Cerebellar nuclear complex (tissue), 1 donor: ENCODE measurements around the gene TFPI.
"Not testable (repeated sequence)": the region's sequence is repeated elsewhere in the genome, so short reads cannot be mapped to it uniquely, and the experiment has no call there.

ENCODE experiments used
- DNase-seq, 2 experiments: peaks; one replicate each; lab custom pipeline; 2025; lab: John Stamatoyannopoulos, UW

The TFPI gene

DNA sequence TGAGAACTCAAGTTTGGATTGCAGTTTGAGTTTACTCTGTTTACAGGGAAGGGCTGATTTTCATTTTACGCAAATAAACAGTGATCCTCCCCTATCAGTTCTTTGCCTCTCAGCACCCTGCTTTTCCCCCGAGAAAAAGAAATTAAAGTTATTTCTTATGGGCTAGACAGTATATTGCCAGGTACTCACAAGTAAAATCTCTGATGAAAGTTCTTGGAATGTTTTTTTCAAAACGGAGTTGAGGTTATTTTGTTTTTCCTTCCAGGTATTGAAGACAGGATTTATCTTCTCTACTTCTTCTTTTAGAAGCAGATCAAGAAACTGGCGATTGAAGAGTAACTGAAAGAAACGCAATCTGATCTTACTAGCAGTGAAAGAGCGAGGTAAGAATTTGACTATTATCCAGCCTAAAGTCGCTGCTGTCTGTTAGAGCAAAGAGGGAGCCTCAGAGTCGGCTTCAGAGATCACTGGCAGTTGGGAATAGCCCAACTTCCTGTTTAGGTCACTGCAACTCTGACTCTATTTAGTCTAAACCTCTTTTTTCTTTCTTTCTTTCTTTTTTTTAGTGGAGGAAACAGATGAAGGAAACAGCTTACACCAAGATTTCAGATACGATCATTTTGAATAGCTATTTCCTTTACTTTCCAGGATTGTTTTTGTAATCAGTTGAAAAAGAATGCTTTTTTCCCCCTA lies at the start of gene TFPI:
Gene TFPI, minus strand, starts transcription at position 425 of the 693 bp plus-strand sequence. CDS start 50,667 bp downstream, outside the sequence.
- DNase-seq: no peak

DNA sequence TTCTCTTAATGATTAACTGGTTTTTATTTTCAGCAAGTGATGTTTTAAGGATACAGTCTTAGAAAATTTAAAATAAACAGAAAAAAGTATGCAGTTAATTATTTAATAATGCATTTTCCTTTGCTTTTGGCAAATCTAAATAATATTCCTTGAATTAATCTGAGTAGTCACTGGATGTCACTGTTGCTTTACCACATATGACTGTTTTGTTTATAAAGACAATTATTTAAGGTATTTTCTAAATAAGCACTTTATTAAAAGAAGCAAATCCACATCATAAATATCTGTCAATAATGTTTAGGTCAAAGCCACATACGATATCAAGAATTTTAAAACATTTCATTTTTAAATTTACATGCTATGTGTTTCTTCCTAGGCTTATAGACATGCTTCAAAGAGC lies 40.6 kb upstream of the TFPI start:
- no peak for DNase-seq

DNA sequence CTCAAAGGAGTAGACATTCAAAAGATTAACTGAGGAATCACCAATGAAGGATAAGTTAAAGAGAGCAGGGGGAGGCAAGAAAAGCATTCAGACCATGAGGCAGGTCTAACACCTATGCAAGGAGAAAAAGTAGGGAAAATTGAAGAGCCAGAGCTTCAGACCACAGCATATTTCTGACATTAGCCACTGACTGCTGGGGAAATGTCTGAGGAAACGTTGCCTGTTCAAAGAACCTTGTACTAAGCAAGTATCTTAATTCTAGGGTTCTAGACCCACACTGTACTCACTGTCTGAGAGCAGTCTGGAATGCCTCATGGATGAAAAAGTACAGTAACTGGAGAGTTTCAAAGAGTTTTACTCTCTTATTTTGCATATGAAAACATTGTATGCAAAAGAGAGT lies 39.5 kb upstream of the TFPI start:
- DNase-seq: no peak

DNA sequence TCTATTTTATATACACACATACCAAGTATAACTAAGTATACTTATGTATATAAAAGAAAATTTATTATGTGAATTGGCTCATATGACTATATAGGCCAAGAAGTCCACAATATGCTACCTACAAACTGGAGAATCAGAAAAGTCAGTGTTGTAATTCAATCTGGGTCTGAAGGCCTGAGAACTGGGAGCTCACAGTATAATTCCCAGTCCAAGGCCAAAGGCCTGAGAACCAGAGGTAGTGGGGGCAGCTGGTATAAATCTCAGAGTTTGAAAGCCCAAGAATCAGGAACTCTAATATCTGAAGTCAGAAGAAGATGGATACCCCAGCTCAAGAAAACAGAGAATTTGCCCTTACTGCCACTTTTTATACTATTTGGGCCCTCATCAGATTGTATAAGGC lies 38.9 kb upstream of the TFPI start:
- DNase-seq: no peak

DNA sequence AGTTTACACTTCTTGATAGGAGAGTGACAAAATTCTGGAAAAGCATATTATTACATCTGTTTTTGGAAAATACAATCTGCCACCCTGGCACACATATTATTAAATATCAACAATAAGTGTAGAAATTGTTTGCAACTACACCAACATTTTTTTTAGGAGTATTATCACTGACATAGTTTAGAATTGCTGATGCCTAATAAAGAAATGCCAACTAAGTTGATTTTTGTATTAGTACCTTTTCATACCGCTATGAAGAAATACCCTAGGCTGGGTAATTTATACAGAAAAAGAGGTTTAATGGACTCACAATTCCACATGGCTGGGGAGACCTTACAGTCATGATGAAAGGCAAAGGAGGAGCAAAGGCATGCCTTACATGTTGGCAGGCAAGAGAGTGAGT lies 35.9 kb upstream of the TFPI start:
- DNase-seq: no peak

DNA sequence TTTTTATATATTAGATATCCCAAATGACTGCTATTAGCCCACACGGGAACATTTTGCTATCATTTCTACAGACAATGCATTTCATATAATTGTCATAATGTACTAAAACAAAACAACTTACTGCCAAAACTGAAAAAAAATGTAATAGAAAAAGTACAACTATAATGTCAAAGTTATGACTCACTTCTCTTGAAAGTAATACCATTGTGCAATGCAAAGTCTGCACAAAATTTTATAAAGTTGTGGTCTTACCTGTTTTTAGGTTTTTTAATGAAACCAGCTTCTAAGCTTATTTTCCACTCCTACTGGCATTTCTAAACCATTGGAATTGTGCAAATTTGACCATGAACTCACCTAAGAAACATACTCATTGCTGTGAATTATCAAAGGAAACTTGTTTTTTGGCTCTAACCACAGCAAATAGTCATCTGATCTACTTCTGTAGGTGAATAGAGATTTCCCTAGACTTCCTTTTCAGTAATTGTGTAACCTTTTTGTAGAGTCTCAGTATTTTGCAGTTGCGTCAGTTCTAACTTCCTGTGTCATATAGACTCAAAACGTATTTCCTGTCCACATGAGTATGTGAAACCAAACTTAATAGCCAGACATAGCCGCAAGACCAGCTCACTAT lies 31.9 kb upstream of the TFPI start:
- no peak for DNase-seq

DNA sequence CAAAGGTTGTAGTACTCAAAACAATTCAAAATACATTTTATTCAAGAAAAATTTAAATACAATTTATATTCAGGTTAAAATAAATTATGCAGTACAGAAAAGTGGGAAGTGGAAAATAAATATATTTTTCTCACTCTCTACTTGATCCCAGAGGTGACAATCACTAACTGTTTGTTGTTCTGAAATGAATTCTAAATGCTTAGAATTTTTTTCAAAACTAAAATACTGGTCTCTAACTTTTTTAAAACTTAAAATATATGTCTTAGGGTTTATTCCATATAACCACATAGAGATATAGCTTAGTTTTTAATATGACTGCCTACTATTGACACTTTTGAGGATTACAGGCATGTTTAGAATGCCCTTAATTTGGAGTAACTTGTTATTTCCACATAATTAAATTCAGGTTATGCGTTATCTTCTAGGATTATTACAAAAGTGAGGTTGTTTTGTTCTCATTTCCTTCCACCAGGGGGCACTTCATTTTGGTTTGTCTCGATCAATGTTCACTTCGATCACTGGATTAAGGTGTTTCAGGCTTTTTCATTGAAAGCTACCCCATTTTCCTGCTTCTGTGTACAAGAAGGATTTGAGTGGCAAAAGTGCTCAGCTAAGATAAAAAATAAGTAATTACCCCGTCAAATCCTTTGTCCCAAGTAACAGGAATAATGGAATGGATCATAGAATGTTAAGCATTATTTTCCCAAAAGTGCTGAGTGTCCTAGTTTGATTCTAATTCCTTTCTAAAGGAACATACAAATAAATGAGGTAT lies 27.1 kb upstream of the TFPI start:
- DNase-seq: no peak

DNA sequence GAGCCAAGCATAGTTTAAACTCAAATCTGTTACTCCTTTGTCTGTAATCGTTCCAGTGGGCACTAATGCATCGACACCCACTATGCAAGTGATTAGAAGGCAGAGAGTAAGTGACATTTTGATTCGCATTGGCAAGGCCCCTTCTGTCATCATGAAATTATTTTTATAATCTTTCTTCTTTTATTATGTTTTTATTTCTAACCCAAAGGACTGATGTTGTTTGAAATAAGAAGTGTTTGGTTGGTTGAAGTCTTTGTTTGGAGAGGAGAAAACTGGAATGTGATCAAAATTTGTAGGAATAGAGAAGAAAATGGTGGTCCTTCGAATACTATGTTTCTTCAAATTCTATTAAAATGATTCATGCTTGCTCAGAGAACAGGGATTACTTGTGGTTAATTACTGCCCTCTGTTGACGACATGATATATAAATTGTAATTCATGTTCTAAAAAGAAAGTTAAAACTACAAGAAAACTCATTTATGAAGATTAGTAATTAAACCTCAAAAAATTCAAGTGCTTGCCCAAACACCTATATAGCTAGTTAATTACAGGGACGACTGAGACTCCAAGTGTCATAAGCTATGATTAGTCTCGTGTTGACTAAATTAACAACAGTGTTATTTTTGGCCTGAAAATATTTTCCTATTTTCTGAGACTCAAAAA lies 26.4 kb upstream of the TFPI start:
- DNase-seq: no peak

DNA sequence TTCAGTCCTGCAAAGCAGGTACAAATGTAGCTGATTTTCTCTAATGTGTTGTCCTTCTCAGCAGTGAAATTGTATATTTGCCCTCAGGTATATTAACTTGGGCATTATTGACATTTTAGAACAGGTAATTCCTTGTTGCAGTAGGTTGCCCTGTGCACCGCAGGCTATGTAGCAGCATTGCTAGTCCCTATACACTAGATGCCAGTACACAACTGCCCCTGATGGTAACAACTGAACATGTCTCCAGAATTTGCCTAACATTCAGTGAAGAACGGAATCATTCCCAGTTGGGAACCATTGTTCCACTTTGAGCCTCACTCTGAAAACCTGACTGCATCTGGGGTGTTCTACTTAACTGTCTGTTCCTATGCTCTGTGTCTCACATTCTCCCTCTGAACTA lies 23.1 kb upstream of the TFPI start:
- no peak for DNase-seq

DNA sequence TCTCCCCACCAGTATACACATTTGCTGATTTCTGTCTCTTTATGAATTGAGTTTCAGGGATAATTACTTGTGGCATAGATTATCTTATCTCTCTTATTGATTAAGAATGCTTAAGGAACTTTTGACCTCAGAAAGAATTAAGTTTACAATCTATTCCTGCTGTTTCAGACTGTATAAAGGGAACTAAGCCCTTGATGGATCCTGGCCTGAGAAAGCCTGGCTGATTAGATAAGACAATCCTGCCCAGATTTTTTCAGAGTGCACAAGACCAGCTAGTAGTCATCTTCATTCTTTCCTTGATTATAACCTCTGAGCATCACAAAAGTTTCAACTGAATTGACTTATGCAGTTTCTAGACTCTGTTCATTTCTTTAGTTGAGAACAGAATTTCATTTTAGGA lies 22.7 kb upstream of the TFPI start:
- DNase-seq: no peak

DNA sequence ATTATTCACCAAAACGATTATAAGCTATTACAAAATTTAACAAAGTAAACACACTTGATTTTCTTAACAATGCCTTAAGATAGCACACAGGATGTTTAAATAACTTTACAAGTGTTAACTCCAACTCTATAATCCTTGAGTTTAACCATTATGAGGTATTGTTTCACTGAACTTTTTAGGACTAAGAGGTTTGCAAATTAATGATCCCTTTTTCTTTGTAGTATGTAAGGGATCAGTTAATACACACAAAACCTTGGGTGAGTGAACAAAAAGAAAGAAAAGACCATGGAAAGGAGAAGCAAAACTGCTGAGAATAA lies 21.5 kb upstream of the TFPI start:
- DNase-seq: no peak

DNA sequence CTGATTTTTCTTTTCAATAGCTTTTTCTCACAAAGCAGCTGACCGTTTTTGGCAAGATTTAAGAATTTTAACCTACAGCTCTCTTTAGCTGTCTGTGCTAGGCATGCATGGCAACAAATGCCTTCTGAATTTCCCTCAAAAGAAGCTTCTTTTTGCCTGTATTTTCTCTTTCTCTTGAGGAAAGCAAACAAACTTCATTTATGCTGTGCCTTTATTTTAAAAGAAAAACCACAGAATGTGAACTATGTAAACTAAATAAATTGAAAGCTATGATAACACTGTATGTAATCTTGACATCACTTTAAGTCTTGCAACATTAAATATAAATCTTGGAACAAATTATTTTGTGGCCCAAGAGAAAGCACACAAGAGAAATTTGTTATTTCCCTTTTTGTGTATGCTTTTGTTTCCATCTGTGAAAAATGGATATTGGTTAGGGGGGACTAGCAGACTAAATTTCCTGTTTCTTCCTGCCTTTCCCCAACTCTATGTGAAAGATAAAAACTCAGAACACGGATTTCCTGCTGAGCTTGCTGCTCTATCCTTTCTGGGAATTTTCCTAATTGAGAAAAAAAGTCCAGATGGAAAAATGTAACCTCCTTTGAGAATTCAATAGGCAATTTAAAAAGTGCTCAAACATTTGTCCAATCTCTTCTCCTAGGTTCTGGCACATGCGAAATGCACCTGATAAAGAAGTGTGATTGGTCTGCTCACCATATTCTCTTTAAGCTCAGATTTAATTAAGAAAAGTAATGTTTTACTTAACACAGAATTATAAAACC lies 20.9 kb upstream of the TFPI start:
- DNase-seq: no peak

DNA sequence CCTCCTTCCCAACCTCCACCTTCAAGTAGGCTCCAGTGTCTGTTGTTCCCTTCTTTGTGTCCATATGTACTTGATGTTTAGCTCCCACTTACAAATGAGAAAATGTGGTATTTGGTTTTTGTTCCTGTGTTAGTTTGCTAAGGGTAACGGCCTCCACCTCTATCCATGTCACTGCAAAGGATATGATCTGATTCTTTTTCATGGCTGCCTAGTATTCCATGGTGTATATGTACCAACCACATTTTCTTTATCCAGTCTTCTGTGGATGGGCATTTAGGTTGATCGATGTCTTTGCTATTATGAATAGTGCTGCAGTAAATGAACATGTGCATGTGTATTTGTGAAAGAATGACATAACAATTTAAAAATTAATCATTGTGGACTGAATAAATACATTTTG lies 19.5 kb upstream of the TFPI start:
- no peak for DNase-seq

DNA sequence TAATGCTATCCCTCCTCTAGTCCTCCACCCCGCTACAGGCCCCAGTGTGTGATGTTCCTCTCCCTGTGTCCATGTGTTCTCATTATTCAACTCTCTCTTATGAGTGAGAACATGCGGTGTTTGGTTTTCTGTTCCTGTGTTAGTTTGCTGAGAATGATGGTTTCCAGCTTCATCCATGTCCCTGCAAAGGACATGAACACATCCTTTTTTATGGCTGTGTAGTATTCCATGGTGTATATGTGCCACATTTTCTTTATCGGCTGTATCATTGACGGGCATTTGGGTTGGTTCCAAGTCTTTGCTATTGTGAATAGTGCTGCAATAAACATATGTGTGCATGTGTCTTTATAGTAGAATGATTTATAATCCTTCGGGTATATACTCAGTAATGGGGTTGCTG lies 17.8 kb upstream of the TFPI start:
- not testable (repeated sequence) for DNase-seq

DNA sequence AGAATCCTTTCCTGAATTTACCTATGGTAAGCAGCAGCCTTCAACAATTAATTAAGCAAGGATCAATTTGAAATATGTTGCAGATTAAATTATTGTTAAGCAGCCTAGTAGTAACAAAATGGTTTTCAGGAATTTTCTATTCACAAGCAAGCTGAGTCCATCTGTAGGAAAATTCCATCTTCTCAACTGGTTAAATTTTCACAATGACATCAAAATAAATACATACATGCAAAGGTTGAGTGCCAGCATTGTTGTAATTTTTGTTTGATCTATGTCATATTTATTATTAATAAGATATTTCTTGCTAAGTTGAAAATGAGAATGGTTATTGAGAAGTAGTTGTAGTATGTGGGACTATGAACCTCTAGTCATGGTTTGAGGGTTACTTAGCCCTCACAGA lies 15.3 kb upstream of the TFPI start:
- no peak for DNase-seq

DNA sequence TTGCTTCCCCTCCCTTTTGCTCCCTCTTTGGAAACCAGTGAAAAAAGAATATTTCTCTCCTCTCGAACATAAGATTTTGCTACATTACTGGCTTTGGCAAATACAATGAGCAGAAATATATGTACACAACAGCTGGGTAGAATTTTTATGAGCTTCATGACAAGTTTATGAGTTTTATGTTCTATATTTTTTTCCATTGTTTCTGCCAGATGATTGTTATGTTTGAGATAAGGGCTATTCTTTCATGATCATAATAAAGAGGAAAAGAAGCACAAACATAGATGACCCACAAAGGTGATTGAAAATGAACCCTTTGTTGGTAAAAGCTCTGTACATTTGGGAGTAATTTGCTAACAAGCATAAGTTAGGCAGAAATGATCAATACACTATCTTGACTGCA lies 14.8 kb upstream of the TFPI start:
- DNase-seq: no peak

DNA sequence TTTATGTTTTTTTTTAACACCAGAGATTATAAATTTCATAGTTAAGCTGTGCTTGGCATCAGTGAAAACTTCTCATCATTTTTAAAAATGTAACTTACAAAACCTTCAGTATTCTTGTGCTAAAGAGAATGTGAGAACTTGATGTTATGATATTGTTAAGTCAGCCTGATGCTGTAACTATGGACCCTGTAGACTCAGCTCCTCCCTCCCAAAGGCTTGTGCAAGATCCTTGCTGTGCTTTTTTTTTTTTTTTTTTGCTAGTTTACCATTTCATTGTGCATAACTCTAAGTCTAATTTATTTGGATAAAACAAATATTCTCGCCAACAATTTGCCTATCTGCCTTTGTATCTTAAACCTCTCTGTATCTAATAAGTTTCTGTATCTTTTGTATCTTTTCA lies 12.9 kb upstream of the TFPI start:
- DNase-seq: no peak

DNA sequence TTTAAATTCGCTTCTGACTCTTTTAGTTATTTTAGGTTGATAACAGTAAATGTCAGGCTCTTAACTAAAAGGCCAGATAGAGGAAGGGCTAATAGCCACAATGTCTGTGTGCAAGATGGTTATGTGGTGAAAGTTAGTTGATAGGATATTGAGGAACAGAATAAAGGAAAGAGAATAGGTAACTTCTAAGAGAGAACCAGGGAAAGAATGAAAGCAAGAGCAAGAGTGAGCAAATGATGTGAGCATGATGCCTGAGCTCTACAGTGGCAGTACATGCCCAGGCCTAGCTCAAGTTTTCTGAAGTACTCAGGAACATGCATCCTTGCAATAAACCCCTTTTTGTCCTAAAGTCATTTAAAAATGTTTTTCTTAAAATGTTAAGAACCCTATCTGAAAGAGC lies 12.5 kb upstream of the TFPI start:
- no peak for DNase-seq

DNA sequence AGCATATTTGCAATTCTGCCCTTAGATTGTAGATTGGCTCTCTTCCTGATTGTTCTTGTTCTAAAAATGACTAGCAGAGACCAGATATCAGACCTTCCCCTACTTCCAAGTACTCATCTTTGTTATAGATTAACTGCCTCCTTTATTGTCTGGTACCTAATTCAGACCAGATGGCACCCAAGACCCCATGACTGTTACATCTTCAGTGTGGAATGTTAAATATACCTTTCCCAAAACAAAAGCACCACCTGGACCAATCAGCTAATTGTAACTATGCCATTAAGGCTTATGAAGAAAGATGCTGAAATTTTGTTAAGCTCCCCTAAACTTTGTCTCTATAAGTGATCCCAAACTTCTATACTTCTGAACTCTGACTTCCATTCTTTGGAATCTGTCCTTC lies 12.0 kb upstream of the TFPI start:
- DNase-seq: no peak

DNA sequence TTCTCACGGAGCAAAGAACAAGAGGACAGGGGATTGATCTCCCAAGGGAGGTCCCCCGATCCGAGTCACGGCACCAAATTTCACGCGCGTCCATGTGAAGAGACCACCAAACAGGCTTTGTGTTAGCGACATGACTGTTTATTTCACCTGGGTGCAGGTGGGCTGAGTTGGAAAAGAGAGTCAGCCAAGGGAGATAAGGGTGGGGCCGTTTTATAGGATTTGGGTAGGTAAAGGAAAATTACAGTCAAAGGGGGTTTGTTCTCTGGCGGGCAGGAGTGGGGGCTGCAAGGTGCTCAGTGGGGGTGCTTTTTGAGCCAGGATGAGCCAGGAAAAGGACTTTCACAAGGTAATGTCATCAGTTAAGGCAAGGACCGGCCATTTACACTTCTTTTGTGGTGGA lies 11.4 kb upstream of the TFPI start:
- DNase-seq: not testable (repeated sequence)

DNA sequence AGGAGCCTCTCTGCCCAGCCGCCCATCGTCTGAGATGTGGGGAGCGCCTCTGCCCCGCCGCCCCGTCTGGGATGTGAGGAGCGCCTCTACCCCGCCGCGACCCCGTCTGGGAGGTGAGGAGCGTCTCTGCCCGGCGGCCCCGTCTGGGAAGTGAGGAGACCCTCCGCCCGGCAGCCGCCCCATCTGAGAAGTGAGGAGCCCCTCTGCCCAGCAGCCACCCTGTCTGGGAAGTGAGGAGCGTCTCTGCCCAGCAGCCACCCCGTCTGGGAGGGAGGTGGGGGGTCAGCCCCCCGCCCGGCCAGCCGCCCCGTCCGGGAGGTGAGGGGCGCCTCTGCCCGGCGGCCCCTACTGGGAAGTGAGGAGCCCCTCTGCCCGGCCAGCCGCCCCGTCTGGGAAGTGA lies 2.3 kb upstream of the TFPI start:
- DNase-seq: not testable (repeated sequence)

DNA sequence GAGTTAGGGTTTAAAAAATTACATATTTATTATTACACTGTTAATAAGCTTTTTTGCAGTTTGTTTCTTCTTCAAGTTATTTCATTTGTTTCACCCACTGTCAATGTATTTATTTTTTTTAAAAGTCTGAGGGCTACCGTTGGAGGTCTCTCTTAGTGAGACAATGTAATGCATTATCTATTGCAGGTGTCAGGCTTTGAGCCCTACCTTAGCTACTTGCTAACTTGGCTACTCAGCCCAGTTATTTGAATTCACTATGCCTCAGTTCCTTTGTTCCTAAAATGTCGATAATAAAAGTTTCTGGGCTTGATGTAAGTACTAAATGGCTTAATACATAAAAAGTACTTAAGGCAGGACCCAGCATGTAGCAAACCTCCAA lies 458 bp upstream of the TFPI start:
- DNase-seq: no peak
